Fibroblast of pulmonary artery (primary cell): ENCODE measurements around the gene LUC7L.

Source experiments
- DNase-seq: peaks from one replicate; pipeline ENCODE4 v3.0.0-alpha.2; 2010; ENCODE audit warnings: low read depth
- H3K4me3 ChIP-seq: replicated peaks from 2 replicates; pipeline ENCODE4 v1.5.1; 2011; ENCODE audit warnings: low read depth, mild to moderate bottlenecking, control low read depth, low read length, moderate library complexity
- TF ChIP-seq, protein P1 (sequence below): IDR thresholded peaks from 2 replicates; pipeline ENCODE4 v1.5.1; 2011; ENCODE audit warnings: mild to moderate bottlenecking, control low read depth, low read length, inconsistent platforms; ENCODE audit errors: missing control alignments

LUC7L gene

DNA sequence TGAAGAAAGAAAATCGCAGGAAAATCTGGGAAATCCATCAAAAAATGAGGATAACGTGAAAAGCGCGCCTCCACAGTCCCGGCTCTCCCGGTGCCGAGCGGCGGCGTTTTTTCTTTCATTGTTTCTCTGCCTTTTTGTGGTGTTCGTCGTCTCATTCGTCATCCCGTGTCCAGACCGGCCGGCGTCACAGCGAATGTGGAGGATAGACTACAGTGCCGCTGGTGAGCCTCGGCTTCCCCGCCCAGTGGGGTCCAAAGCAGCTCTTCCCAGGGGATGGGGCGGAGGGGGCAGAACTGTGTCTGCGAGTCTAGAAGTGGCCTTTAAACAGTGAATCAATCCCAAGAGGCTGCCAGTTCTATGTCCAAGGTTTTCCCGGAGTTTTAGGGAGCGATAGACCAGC is 25.2 kb upstream of the LUC7L start:
- no peak overlapping the region for H3K4me3 ChIP-seq
- DNase-seq, result no peak
- TF ChIP-seq, protein P1, sequence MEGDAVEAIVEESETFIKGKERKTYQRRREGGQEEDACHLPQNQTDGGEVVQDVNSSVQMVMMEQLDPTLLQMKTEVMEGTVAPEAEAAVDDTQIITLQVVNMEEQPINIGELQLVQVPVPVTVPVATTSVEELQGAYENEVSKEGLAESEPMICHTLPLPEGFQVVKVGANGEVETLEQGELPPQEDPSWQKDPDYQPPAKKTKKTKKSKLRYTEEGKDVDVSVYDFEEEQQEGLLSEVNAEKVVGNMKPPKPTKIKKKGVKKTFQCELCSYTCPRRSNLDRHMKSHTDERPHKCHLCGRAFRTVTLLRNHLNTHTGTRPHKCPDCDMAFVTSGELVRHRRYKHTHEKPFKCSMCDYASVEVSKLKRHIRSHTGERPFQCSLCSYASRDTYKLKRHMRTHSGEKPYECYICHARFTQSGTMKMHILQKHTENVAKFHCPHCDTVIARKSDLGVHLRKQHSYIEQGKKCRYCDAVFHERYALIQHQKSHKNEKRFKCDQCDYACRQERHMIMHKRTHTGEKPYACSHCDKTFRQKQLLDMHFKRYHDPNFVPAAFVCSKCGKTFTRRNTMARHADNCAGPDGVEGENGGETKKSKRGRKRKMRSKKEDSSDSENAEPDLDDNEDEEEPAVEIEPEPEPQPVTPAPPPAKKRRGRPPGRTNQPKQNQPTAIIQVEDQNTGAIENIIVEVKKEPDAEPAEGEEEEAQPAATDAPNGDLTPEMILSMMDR, result no peak

GRCh38 chr16:253833-254232 is 24.6 kb upstream of the LUC7L start:
- no peak overlapping the region for H3K4me3 ChIP-seq
- TF ChIP-seq, protein P1, result no peak
- DNase-seq, result no peak

- no peak for DNase-seq
- no peak overlapping the region for H3K4me3 ChIP-seq
- TF ChIP-seq, protein P1, result no peak
These were observed 23.4 kb upstream of the LUC7L start for GRCh38 chr16:252366-253337.

DNA sequence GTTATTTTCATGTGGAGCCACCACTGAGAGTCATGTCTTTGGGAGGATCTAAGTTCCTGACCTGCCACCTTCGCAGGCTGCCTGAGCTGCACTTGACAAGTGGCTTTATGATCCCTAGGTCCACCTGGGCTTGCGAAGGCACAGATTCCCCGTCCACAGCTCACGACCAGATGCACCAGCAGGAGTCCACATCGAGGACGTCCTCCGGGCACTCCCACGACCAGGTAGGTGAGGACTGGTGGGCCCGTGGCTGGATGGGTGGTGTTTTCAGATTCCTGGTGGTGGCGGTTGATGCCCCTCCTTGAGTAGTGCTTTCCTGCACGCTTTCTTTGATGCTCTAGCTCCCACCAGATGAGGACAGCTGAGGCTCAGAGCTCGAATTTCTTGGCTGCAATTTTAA is 20.2 kb upstream of the LUC7L start:
- TF ChIP-seq, protein P1, result no peak
- DNase-seq, result no peak
- no peak overlapping the region for H3K4me3 ChIP-seq

- no peak for DNase-seq
- H3K4me3 ChIP-seq, result no peak overlapping the region
- TF ChIP-seq, protein P1, result no peak
These were observed 17.8 kb upstream of the LUC7L start for GRCh38 chr16:247027-247426.

GRCh38 chr16:245105-245504 is 15.9 kb upstream of the LUC7L start:
- H3K4me3 ChIP-seq, result no peak overlapping the region
- no peak for DNase-seq
- TF ChIP-seq, protein P1, result no peak
